GM18526 (cell line): ENCODE results near the gene SETD1B.

Source experiments
- POLR2A ChIP-seq: IDR thresholded peaks from 3 replicates; pipeline ENCODE4 v1.6.1; 2011; ENCODE audit not compliant: insufficient read length; ENCODE audit errors: extremely low read depth

SETD1B gene

GRCh38 chr12:121799842-121800693 lies 3.7 kb upstream of the SETD1B start:
- peak; percentile 25 for TF ChIP-seq POLR2A

DNA sequence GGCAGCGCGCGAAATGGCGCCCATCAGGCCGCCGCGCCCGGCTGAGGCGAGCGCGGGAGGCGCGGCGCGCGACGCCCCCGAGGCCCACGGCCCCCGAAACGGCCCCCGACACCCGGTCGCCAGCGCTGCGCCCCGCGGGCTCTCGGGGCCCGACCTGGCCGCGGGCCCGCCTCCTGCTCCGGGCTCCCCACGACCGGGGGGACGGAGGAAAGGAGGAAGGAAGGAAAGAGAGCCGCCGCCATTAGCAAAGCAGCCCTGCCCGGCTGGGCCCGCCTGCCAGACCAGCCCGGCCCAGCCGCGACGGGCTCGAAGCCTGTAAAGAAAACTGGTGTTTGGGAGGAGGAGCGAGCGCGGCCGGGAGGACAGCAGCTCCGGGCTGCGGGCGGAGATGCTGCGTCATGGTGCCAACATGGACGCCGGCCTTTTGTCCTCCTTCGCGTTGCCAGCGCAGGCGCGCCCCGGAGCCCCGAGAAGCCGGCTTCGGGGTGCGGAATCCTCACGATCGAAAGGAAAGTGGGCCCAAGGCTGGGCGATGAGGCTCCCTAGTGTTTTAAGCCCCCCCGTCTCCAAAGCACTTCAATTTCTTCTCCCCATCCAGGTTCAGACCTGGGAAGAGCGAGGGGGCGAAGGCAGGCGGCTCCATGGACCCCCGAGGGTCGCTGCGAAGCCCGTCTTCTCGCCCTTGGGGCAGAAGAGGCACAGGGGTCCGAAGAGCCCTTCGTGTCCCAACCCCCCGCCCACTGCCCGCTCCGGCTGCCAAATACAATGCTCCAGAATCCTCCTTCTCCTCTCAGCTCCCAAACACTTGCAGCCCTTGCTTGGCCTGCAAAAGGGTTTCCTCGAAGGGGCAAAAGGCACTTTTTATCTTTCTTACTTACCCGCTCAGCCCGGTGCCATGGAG lies 2.9 kb upstream of the SETD1B start:
- TF ChIP-seq POLR2A, result peak; percentile 63

- TF ChIP-seq POLR2A, result no peak
Observed at GRCh38 chr12:121801595-121802484, 2.0 kb upstream of the SETD1B start.

DNA sequence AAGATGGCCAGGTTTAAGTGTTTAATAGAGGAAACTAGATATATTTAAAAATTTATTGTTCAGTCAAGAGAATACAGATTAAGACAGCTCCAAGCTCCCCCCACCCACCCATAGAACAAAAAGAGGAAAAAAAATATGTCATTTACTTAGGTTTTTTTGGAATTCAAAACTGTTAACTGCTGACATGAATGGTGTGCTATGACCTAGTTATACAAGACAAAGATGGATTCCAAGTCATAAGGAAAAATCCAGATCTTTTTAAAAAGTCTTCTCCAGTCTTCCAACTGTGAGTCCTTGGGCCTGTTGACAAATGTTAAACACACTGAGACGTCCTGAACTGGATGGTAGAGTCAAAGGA lies 1.3 kb upstream of the SETD1B start:
- TF ChIP-seq POLR2A, result no peak

DNA sequence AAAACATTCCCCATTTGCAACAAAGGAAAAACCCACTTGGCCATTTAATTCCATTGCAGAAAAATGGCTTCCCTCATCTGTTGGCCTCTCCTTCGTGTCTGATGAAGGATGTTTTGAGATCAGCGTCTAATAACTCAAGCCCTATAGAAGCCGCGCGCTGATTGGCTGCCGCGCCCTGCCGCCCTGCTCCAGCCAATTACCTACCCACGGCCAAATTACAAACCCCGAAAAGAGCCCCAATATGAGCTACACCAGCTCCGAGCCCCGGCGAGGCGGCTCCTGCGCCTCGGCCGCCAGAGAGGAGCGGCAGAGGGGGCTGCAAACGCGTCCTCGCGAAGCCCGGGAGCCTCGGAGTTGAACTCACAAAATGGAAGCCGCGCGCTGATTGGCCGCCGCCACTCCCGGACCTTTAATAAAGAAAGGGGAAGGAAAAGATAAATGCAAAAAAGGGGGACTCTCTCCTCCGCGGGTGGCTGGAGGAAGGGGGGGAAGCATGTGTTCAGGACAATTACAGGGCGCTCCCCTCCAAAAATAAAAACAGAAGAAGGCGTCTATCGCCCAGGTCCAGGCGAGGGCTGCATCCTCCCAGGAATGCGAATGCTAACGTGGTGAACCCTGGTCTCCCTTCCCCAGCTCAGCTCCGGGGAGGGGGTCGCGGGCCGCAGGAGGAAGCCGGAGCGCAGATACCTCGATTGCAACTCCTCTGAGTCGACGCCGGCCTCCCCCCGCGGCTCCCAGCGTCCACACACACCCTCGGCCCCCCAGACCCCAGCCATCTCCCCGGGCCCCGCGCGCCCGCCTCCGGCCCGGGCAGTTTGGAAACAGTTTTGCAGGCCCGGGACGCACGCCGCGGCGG lies 738 bp upstream of the SETD1B start:
- TF ChIP-seq POLR2A, result peak; percentile 77

- peak; percentile 46 for TF ChIP-seq POLR2A
Observed at GRCh38 chr12:121804417-121805111, 755 bp downstream of the SETD1B start.

DNA sequence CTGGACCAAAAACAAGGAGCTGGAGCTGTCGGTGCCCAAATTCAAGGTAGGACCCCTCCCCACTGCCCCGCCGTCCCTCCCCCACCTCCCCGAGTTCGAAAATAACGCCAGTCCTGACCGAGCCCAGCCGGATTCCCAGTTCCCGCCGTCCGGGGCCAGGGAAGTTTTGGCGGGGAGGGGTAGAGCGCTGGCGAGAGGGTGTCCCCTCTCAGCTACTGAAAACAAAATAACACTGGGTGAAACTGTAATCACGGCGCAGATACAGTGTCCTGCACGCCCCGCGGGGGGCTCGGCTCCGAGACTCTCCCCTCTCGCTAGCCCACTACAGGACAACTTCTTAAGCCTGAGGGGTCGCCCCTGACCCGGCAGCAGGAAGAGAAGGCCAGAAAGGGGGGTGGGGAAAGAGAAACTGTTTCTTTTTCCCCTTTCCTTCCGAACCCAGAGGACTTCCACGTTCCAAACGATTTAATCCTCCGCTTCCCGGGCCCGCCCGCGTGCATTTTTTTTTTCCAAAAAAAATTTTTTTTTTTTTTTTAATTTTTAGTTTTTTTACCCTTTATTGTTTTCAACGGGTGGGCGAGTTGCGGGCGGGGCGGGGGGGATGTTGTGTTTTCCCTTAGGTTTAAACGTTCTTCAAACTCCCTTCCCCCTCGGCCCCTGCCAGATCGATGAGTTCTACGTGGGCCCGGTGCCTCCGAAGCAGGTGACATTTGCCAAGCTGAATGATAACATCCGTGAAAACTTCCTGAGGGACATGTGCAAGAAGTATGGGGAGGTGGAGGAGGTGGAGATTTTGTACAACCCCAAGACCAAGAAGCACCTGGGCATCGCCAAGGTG lies 1.6 kb downstream of the SETD1B start:
- TF ChIP-seq POLR2A, result no peak

- no peak for TF ChIP-seq POLR2A
Observed at GRCh38 chr12:121806009-121806545, 2.3 kb downstream of the SETD1B start.

GRCh38 chr12:121806546-121807423 lies 3.0 kb downstream of the SETD1B start:
- no peak for TF ChIP-seq POLR2A

DNA sequence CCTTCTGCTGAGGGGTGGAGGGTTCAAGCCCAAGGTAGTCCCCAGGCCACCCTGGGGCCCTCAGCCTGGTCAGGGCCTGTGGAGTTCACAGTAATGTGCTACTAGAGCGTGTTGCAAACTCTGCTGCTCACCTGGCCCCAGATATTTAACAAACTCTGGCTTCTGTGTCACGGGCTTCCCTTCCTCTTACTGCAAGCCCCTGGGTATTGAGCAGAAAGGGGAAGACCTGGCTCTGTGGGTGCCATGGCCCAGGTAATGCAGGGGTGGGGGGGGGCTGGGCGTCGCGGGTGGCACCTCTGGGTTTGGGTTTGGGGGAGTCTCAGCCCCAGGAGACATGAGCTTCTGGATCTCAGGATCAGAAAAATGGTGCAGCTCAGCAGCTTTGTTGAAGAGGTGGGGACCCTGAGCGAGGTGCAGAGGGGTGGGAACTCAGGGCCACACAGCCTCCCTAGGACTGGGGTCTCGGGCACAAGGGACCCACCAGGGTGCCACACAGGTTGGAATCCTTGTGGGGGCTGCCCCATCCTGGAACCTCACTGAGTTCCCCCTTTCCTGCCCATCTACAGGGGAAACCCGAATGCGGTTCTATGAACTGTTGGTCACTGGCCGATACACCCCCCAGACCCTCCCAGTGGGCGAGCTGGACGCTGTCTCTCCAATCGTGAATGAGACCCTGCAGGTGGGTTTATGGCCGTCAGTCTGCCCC lies 4.0 kb downstream of the SETD1B start:
- TF ChIP-seq POLR2A, result no peak

GRCh38 chr12:121808623-121809022 lies 4.8 kb downstream of the SETD1B start:
- TF ChIP-seq POLR2A, result no peak

GRCh38 chr12:121809712-121810116 lies 5.9 kb downstream of the SETD1B start:
- no peak for TF ChIP-seq POLR2A
